Subcutaneous abdominal adipose tissue (tissue), 5 donors: ENCODE measurements around the gene CEMIP.

Source experiments
- H3K27ac ChIP-seq: one replicate; pipeline ENCODE4 v1.7.0; 2013; ENCODE audit warnings: low read depth, mild to moderate bottlenecking, inconsistent platforms, low read length, moderate library complexity
- H3K27me3 ChIP-seq, 5 donors: one replicate each; pipeline ENCODE4 v1.7.0; 2013; ENCODE audit warnings: low read length in 5 of 5, inconsistent platforms in 1 of 5; ENCODE audit not compliant: control insufficient read depth in 5 of 5, insufficient read depth in 4 of 5
- H3K36me3 ChIP-seq, 5 donors: one replicate each; pipeline ENCODE4 v1.7.0; 2013; ENCODE audit warnings: low read length in 5 of 5; ENCODE audit not compliant: control insufficient read depth in 5 of 5, insufficient read depth in 5 of 5
- H3K4me1 ChIP-seq, 5 donors: one replicate each; pipeline ENCODE4 v1.7.0; 2013; ENCODE audit warnings: low read length in 5 of 5, mild to moderate bottlenecking in 3 of 5, moderate library complexity in 1 of 5; ENCODE audit not compliant: control insufficient read depth in 5 of 5, insufficient read depth in 5 of 5
- H3K4me3 ChIP-seq, 5 donors: one replicate each; pipeline ENCODE4 v1.7.0; 2013; ENCODE audit warnings: low read length in 5 of 5, low read depth in 1 of 5
- H3K9ac ChIP-seq, 5 donors: one replicate each; pipeline ENCODE4 v1.7.0; 2013; ENCODE audit warnings: low read length in 5 of 5, mild to moderate bottlenecking in 4 of 5, moderate library complexity in 3 of 5
- H3K9me3 ChIP-seq, 5 donors: one replicate each; pipeline ENCODE4 v1.7.0; 2013; ENCODE audit warnings: low read length in 5 of 5; ENCODE audit not compliant: control insufficient read depth in 5 of 5
- donor health status: healthy.
- donor health status: healthy.
- donor health status: healthy.
- donor health status: healthy.
- donor health status: healthy.

The CEMIP gene

GRCh38 chr15:80890341-80891005, 111.3 kb downstream of the CEMIP start:
- H3K9me3 ChIP-seq = no peaks in the 10 kb centered on the region
- H3K27ac ChIP-seq = no peak overlapping the region
- no peak overlapping the region for H3K4me3 ChIP-seq
- no peak overlapping the region for H3K9ac ChIP-seq
- H3K27me3 ChIP-seq = no peaks in the 10 kb centered on the region
- H3K36me3 ChIP-seq = no peaks in the 10 kb centered on the region
- peaks cover 0 to 9% (median 4%) of the 10 kb centered on the region in 5 donors for H3K4me1 ChIP-seq

- Histone ChIP-seq H3K4me3 (no peak overlapping the region), H3K4me1 (peaks cover 0 to 7% (median under 1%) of the 10 kb centered on the region in 5 donors), H3K27ac (no peak overlapping the region), H3K9me3 (peaks cover 0 to 4% (median 4%) of the 10 kb centered on the region in 5 donors), H3K36me3 (peaks cover 0 to 4% (median 0%) of the 10 kb centered on the region in 5 donors), H3K27me3 (no peaks in the 10 kb centered on the region), H3K9ac (no peak overlapping the region)
Measured at GRCh38 chr15:80891006-80891405, 111.8 kb downstream of the CEMIP start.

GRCh38 chr15:80892414-80892813, 113.2 kb downstream of the CEMIP start:
- H3K4me1 ChIP-seq = peaks cover 0 to 7% (median 0%) of the 10 kb centered on the region in 5 donors
- H3K9me3 ChIP-seq = peaks cover 0 to 8% (median 7%) of the 10 kb centered on the region in 5 donors
- H3K9ac ChIP-seq = no peak overlapping the region
- no peak overlapping the region for H3K27ac ChIP-seq
- no peak overlapping the region for H3K4me3 ChIP-seq
- H3K27me3 ChIP-seq = no peaks in the 10 kb centered on the region
- peaks cover 0 to 5% (median 0%) of the 10 kb centered on the region in 5 donors for H3K36me3 ChIP-seq

GRCh38 chr15:80893777-80894176, 114.6 kb downstream of the CEMIP start:
- Histone ChIP-seq H3K4me3 (no peak overlapping the region), H3K9ac (no peak overlapping the region), H3K27ac (no peak overlapping the region), H3K36me3 (peaks cover 0 to 5% (median 0%) of the 10 kb centered on the region in 5 donors), H3K9me3 (peaks cover 0 to 8% (median 7%) of the 10 kb centered on the region in 5 donors), H3K27me3 (no peaks in the 10 kb centered on the region), H3K4me1 (peaks cover 0 to 7% (median 0%) of the 10 kb centered on the region in 5 donors)

GRCh38 chr15:80895091-80895490, 115.9 kb downstream of the CEMIP start:
- Histone ChIP-seq H3K27me3 (no peaks in the 10 kb centered on the region), H3K4me3 (no peak overlapping the region), H3K4me1 (peaks cover 0 to 7% (median 0%) of the 10 kb centered on the region in 5 donors), H3K9me3 (peaks cover 0 to 8% (median 7%) of the 10 kb centered on the region in 5 donors), H3K9ac (no peak overlapping the region), H3K36me3 (peaks cover 0 to 5% (median 0%) of the 10 kb centered on the region in 5 donors), H3K27ac (no peak overlapping the region)

GRCh38 chr15:80895965-80896364, 116.8 kb downstream of the CEMIP start:
- H3K4me3 ChIP-seq = no peak overlapping the region

GRCh38 chr15:80898040-80898439, 118.9 kb downstream of the CEMIP start:
- H3K9ac ChIP-seq = no peak overlapping the region
- no peak overlapping the region for H3K27ac ChIP-seq
- H3K36me3 ChIP-seq = peaks cover 0 to 5% (median 0%) of the 10 kb centered on the region in 5 donors
- no peaks in the 10 kb centered on the region for H3K27me3 ChIP-seq
- peaks cover 0 to 8% (median 7%) of the 10 kb centered on the region in 5 donors for H3K9me3 ChIP-seq
- H3K4me3 ChIP-seq = no peak overlapping the region
- peaks cover 0 to 7% (median 0%) of the 10 kb centered on the region in 5 donors for H3K4me1 ChIP-seq

More at GRCh38 chr15:80895965-80896364, 116.8 kb downstream of the CEMIP start:
- Histone ChIP-seq H3K27ac (no peak overlapping the region), H3K36me3 (peaks cover 0 to 5% (median 0%) of the 10 kb centered on the region in 5 donors), H3K4me1 (peaks cover 0 to 7% (median 0%) of the 10 kb centered on the region in 5 donors), H3K27me3 (no peaks in the 10 kb centered on the region), H3K9ac (no peak overlapping the region), H3K9me3 (peaks cover 0 to 8% (median 7%) of the 10 kb centered on the region in 5 donors)

- Histone ChIP-seq H3K36me3 (peaks cover 0 to 8% (median 0%) of the 10 kb centered on the region in 5 donors), H3K9ac (no peak overlapping the region), H3K4me1 (peaks cover 0 to 3% (median 0%) of the 10 kb centered on the region in 5 donors), H3K27me3 (no peaks in the 10 kb centered on the region), H3K27ac (no peak overlapping the region), H3K9me3 (no peaks in the 10 kb centered on the region), H3K4me3 (no peak overlapping the region)
Measured at GRCh38 chr15:80902298-80902801, 123.2 kb downstream of the CEMIP start.

GRCh38 chr15:80904998-80905397, 125.8 kb downstream of the CEMIP start:
- Histone ChIP-seq H3K9me3 (peaks cover 0 to 6% (median 0%) of the 10 kb centered on the region in 5 donors), H3K36me3 (peaks cover 0 to 21% (median 7%) of the 10 kb centered on the region in 5 donors), H3K27ac (no peak overlapping the region), H3K27me3 (no peaks in the 10 kb centered on the region), H3K9ac (no peak overlapping the region), H3K4me3 (no peak overlapping the region), H3K4me1 (peaks cover 0 to 3% (median 0%) of the 10 kb centered on the region in 5 donors)

- Histone ChIP-seq H3K27me3 (no peaks in the 10 kb centered on the region), H3K4me3 (no peak overlapping the region), H3K27ac (no peak overlapping the region), H3K36me3 (peaks cover 0 to 26% (median 12%) of the 10 kb centered on the region in 5 donors), H3K9me3 (peaks cover 0 to 6% (median 0%) of the 10 kb centered on the region in 5 donors), H3K9ac (no peak overlapping the region), H3K4me1 (peaks cover 0 to 3% (median 0%) of the 10 kb centered on the region in 5 donors)
Measured at GRCh38 chr15:80906159-80906766, 127.1 kb downstream of the CEMIP start.
